GM12878 (cell line): ENCODE results near the gene ROR2. TPM values are rescaled to one million over a fixed set of nuclear protein-coding genes. Genes with fewer than 3 reads are reported as not detected.

Source experiments
- ATAC-seq: fragments of 200-7000 bp; cut with Tn5 transposase; 3 replicates; pipeline ENCODE4 v1.9.1; 2020; ENCODE audit warnings: mild to moderate bottlenecking, moderate library complexity
- BruUV-seq: library from RNA; stranded (reverse); fragments of 400-500 nt; replicated peaks from 2 replicates; lab custom pipeline; 2021; lab: Mats Ljungman, UMichigan
- CTCF ChIA-PET: fragments of 300-600 bp; sonication (Branson Sonifier 250); formaldehyde crosslinking; extraction: SDS; loops from one replicate; lab custom pipeline; 2021; ENCODE audit warnings: inconsistent platforms; lab: Yijun Ruan, JAX
- POLR2A ChIA-PET: fragments of 350-600 bp; formaldehyde crosslinking; extraction: SDS; loops from one replicate; lab custom pipeline; 2021; ENCODE audit warnings: inconsistent platforms; lab: Charles Lee
- RAD21 ChIA-PET: fragments of 300-600 bp; sonication (Branson Sonifier 250); formaldehyde crosslinking; loops from one replicate; lab custom pipeline; 2023; ENCODE audit warnings: antibody characterized with exemption; ENCODE audit not compliant: unreplicated experiment; lab: Charles Lee
- SMC1A ChIA-PET: fragments of 300-600 bp; sonication (Branson Sonifier 250); formaldehyde crosslinking; loops from one replicate; lab custom pipeline; 2023; ENCODE audit not compliant: unreplicated experiment, uncharacterized antibody; lab: Charles Lee
- DNase-seq: peaks from one replicate; pipeline ENCODE4 v3.0.0-alpha.2; 2011; ENCODE audit warnings: low read depth, low spot score
- FAIRE-seq: peaks from 3 replicates; lab custom pipeline; 2011; peaks lifted over from hg19 to GRCh38; lab: Jason Lieb, UNC
- H2AFZ ChIP-seq: 2 replicates; pipeline ENCODE4 v1.6.0; 2011; ENCODE audit warnings: low read depth, low read length, control low read depth; ENCODE audit not compliant: control insufficient read depth
- H3K27ac ChIP-seq: 2 replicates; pipeline ENCODE4 v1.5.1; 2011; ENCODE audit warnings: control low read depth; ENCODE audit not compliant: control insufficient read depth, insufficient read depth
- H3K27me3 ChIP-seq, 2 experiments: replicated peaks in 1 of 2; 2 replicates each; pipeline versions ENCODE4 v1.6.0 to v1.6.1; 2011; ENCODE audit warnings: low read length in 1 of 2; ENCODE audit not compliant: control insufficient read depth in 2 of 2, insufficient read depth in 2 of 2
- H3K36me3 ChIP-seq, 2 experiments: 2 replicates each; pipeline ENCODE4 v1.5.1; 2011; ENCODE audit warnings: low read length in 1 of 2; ENCODE audit not compliant: control insufficient read depth in 2 of 2, insufficient read depth in 2 of 2
- H3K4me1 ChIP-seq: 2 replicates; pipeline ENCODE4 v1.6.1; 2011; ENCODE audit warnings: mild to moderate bottlenecking, low read length, moderate library complexity, mixed read lengths; ENCODE audit not compliant: control insufficient read depth, insufficient read depth
- H3K4me2 ChIP-seq: 2 replicates; pipeline ENCODE4 v1.6.0; 2011; ENCODE audit warnings: control low read depth; ENCODE audit not compliant: control insufficient read depth, insufficient read depth
- H3K4me3 ChIP-seq: fragments of 200-600 bp; sonication (generic); 2 replicates; pipeline ENCODE4 v1.5.1; 2016
- H3K79me2 ChIP-seq: 2 replicates; pipeline ENCODE4 v1.6.0; 2011; ENCODE audit warnings: low read length; ENCODE audit not compliant: control insufficient read depth, insufficient read depth
- H3K9ac ChIP-seq: 2 replicates; pipeline ENCODE4 v1.8.0; 2011; ENCODE audit warnings: low read length, control low read depth, mixed read lengths; ENCODE audit not compliant: control insufficient read depth, insufficient read depth
- H3K9me3 ChIP-seq: replicated peaks from 3 replicates; pipeline ENCODE4 v1.5.1; 2011; ENCODE audit warnings: mild to moderate bottlenecking, low read length; ENCODE audit not compliant: control insufficient read depth, insufficient read depth
- H4K20me1 ChIP-seq: 2 replicates; pipeline ENCODE4 v1.6.0; 2011; ENCODE audit not compliant: control insufficient read depth, insufficient read depth
- CBX5 ChIP-seq: sonication (generic); IDR thresholded peaks from 2 replicates; pipeline ENCODE4 v1.6.1; 2016; ENCODE audit warnings: low read depth, moderate library complexity, mild to moderate bottlenecking, inconsistent platforms
- NRF1 ChIP-seq: conservative IDR thresholded peaks from 2 replicates; pipeline ENCODE4 v1.6.1; 2011; ENCODE audit warnings: mild to moderate bottlenecking, low read depth, low read length, improper control_type of control experiment
- POU2F2 ChIP-seq: IDR thresholded peaks from 3 replicates; pipeline ENCODE4 v1.6.1; 2011; ENCODE audit warnings: low read depth, mild to moderate bottlenecking, low read length, borderline replicate concordance
- SPI1 ChIP-seq: IDR thresholded peaks from 2 replicates; pipeline ENCODE4 v1.6.1; 2011; ENCODE audit warnings: low read depth, mild to moderate bottlenecking, low read length, moderate library complexity, borderline replicate concordance; ENCODE audit not compliant: insufficient read depth
- TAF1 ChIP-seq: IDR thresholded peaks from 2 replicates; pipeline ENCODE4 v1.6.1; 2011; ENCODE audit warnings: mild to moderate bottlenecking, low read depth, low read length, borderline replicate concordance
- WGBS: methylation state at CpG from one replicate; pipeline ENCODE4 v1.1.6; 2016; ENCODE audit warnings: low lambda C conversion rate; ENCODE audit not compliant: insufficient replicate concordance, insufficient coverage; ENCODE audit errors: missing lambda C conversion rate; 5-methylcytosine and 5-hydroxymethylcytosine counted together
- in situ Hi-C: fragments of 300-500 bp; cut with MboI; formaldehyde crosslinking; loops from 9 replicates; pipeline ENCODE4 v1.14.3; 2018; ENCODE audit warnings: mixed read lengths
- intact Hi-C: fragments of 100-400 bp; cut with micrococcal nuclease; formaldehyde crosslinking; loops from one replicate; pipeline ENCODE4 v1.14.2; 2022; ENCODE audit not compliant: unreplicated experiment
- polyA plus RNA-seq, 11 experiments: library from polyadenylated mRNA; depleted of rRNA in 4 of 11; unstranded in 6 of 11; stranded (reverse) in 5 of 11; fragments of >200 nt; fragmentation: Nextera tagmentation in 4 of 11; fragmentation: Illumina TruSeq in 1 of 11; extraction: Ambion mirVana in 4 of 11; extraction: Trizol in 1 of 11; gene quantifications; 1 replicate in 1 of 11; 2 replicates in 10 of 11; pipeline versions ENCODE4 v1.2.1 to v1.2.3, GENCODE V29; 2011 to 2016; ENCODE audit warnings: inconsistent platforms in 2 of 11, missing spikeins in 2 of 11, low read depth in 1 of 11
- total RNA-seq, 4 experiments: library from RNA; depleted of rRNA in 3 of 4; stranded (reverse); fragments of >200 nt in 3 of 4; fragmentation: Illumina TruSeq in 1 of 4; extraction: Trizol in 1 of 4; gene quantifications; 2 replicates each; pipeline versions ENCODE4 v1.2.1 to v1.2.3, GENCODE V29; 2013 to 2021
- TF ChIP-seq, protein P1 (sequence below): IDR thresholded peaks from 2 replicates; pipeline ENCODE4 v1.6.1; 2012; ENCODE audit warnings: low read depth, low read length, improper control_type of control experiment

The ROR2 gene
- total and polyA plus RNA-seq, 10 of the 15 experiments (the other 5 are each of a cell fraction or from before 2014, with no cell fraction given) = 0.03 to 0.05 TPM; not detected in 8

DNA sequence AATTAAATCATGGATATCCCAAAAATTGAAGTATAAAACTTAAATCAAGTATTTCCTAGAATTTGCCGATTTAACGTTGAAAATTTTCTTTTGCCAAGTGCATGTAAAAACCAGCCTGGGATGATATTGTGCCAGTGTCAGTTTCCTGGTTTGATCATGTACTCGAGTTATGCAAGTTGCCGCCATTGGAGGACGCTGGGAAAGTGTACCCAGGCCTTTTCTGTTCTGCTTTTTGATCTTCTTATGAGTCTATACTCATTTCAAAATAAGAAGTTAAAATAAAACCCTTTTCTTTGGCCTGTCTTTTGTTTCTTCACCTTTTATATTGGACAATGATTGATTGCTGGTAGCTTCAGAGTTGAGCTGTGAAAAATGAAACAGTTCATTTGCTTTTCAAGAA lies 433.3 kb downstream of the ROR2 start:
- Histone ChIP-seq H3K27me3 (no peaks in the 10 kb centered on the region), H3K9me3 (peaks cover 5% of the 10 kb centered on the region), H3K36me3 (no peaks in the 10 kb centered on the region), H3K9ac (no peak overlapping the region), H3K4me1 (peaks cover 10% of the 10 kb centered on the region), H4K20me1 (no peaks in the 10 kb centered on the region), H3K79me2 (no peaks in the 10 kb centered on the region), H3K4me2 (0 out of 2 replicates have a peak overlapping the region, but pooled peaks have one; percentile 17), H3K4me3 (no peak overlapping the region), H3K27ac (no peak overlapping the region), H2AFZ (no peak overlapping the region)
- TF ChIP-seq, protein P1, sequence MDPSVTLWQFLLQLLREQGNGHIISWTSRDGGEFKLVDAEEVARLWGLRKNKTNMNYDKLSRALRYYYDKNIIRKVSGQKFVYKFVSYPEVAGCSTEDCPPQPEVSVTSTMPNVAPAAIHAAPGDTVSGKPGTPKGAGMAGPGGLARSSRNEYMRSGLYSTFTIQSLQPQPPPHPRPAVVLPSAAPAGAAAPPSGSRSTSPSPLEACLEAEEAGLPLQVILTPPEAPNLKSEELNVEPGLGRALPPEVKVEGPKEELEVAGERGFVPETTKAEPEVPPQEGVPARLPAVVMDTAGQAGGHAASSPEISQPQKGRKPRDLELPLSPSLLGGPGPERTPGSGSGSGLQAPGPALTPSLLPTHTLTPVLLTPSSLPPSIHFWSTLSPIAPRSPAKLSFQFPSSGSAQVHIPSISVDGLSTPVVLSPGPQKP = no peak
- no peak for TF ChIP-seq TAF1
- TF ChIP-seq NRF1 = no peak
- TF ChIP-seq SPI1 = peak; percentile 61; the same call in 1 of the 2 replicates
- FAIRE-seq (no peak), DNase-seq (no peak), ATAC-seq (no peak)
- in situ Hi-C loops (no loop called here), intact Hi-C loops (no loop called here)
- 21% methylated on average over 5 of the region's 5 CpGs for WGBS
- BruUV-seq = no TSS peak
- ChIA-PET POLR2A (no interaction called here), CTCF (no interaction called here), RAD21 (no interaction called here), SMC1A (interaction anchor here (0.9 kb wide), 1 partner anchor 11 kb away, joined by 3 read pairs; no protein-coding TSS in a partner anchor)

DNA sequence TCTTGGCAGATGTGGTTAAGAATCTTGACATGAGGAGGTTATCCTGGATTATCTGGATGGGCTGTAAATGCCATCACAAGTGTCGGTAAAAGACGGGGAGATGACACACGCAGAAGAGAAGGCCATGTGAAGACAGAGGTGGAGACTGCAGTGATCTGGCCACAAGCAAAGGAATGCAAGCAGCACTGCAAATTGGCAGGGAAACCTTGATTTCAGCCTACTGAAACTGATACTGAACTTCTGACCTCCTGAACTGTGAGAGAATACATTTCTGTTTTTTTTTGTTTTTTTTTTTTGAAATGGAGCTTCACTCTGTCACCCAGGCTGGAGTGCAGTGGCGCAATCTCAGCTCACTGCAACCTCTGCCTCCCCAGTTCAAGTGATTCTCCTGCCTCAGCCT lies 433.9 kb downstream of the ROR2 start:
- no TSS peak for BruUV-seq
- FAIRE-seq = no peak
- no peak for DNase-seq
- Histone ChIP-seq H3K4me3 (peak overlapping the region; percentile 2; the same call in 1 of the 2 replicates), H3K79me2 (no peaks in the 10 kb centered on the region), H3K36me3 (no peaks in the 10 kb centered on the region), H4K20me1 (no peaks in the 10 kb centered on the region), H3K27ac (no peak overlapping the region), H3K4me2 (peak overlapping the region; percentile 54; the same call in 1 of the 2 replicates), H2AFZ (no peak overlapping the region), H3K9me3 (peaks cover 5% of the 10 kb centered on the region), H3K4me1 (peaks cover 10% of the 10 kb centered on the region), H3K9ac (no peak overlapping the region), H3K27me3 (no peaks in the 10 kb centered on the region)
- RAD21 ChIA-PET = no interaction called here
- CTCF ChIA-PET = no interaction called here
- in situ Hi-C loops = no loop called here
- SMC1A ChIA-PET = no interaction called here
- no peak; the same call in 2 of the 3 replicates for ATAC-seq
- intact Hi-C loops = no loop called here
- POLR2A ChIA-PET = no interaction called here
- WGBS = 30% methylated on average over 3 of the region's 4 CpGs
- TF ChIP-seq POU2F2 (no peak), CBX5 (0 out of 2 replicates have a peak, but pooled peaks have one; percentile 14)
